Gastrocnemius medialis (tissue), 4 donors: ENCODE results near the gene SAMD13.
A peak's percentile ranks its signal among the peaks of the same experiment; 100 is the strongest.

Experiments used
- CTCF ChIP-seq, 5 experiments: fragments of 450-650 bp in 3 of 5; fragments of 200-600 bp in 2 of 5; sonication (generic) in 2 of 5; IDR thresholded peaks in 4 of 5; conservative IDR thresholded peaks in 1 of 5; 1 replicate in 4 of 5; 2 replicates in 1 of 5; pipeline ENCODE4 v1.5.1; 2016 to 2019; ENCODE audit warnings: antibody characterized with exemption in 5 of 5, mild to moderate bottlenecking in 3 of 5, moderate library complexity in 3 of 5
- POLR2A ChIP-seq, 2 donors: fragments of 450-650 bp; IDR thresholded peaks; one replicate each; pipeline ENCODE4 v1.6.1; 2017; ENCODE audit warnings: antibody characterized with exemption in 2 of 2, mild to moderate bottlenecking in 2 of 2, moderate library complexity in 2 of 2

GRCh38 chr1:84298684-84299535 lies 2.6 kb upstream of the SAMD13 start:
- no peak for TF ChIP-seq CTCF (IDR thresholded peaks at IDR 0.05 in 4 of 5, conservative IDR thresholded peaks at IDR 0.05 in 1 of 5)
- peak in 1 of 2 donors; percentile 56 for TF ChIP-seq POLR2A (IDR thresholded peaks at IDR 0.05)
